Heart left ventricle (tissue), 16 donors: ENCODE data around the gene RASL10A. TPM values are rescaled to one million over a fixed set of nuclear protein-coding genes. Genes with fewer than 3 reads are reported as not detected.

ENCODE experiments used
- ATAC-seq, 4 donors: fragments of 200-7000 bp; cut with Tn5 transposase; one replicate each; pipeline ENCODE4 v1.9.1; 2020 to 2022; ENCODE audit warnings: moderate library complexity in 4 of 4, mild to moderate bottlenecking in 3 of 4, moderate number of reproducible peaks in 1 of 4
- DNase-seq, 5 donors: peaks; one replicate each; pipeline ENCODE4 v3.0.0-alpha.2; 2020
- H3K27ac ChIP-seq, 12 donors: fragments of 200-600 bp; sonication (generic) in 4 of 12; one replicate each; pipeline versions ENCODE4 v1.5.0 to v1.8.0; 2016 to 2022; ENCODE audit warnings: mild to moderate bottlenecking in 2 of 12
- H3K27me3 ChIP-seq, 9 donors: fragments of 200-600 bp; sonication (generic) in 2 of 9; one replicate each; pipeline versions ENCODE4 v1.5.1 to v1.8.0; 2016 to 2022; ENCODE audit warnings: mild to moderate bottlenecking in 3 of 9
- H3K36me3 ChIP-seq, 9 donors: fragments of 200-600 bp; sonication (generic) in 2 of 9; one replicate each; pipeline versions ENCODE4 v1.5.0 to v1.8.0; 2018 to 2022; ENCODE audit warnings: mild to moderate bottlenecking in 2 of 9
- H3K4me1 ChIP-seq, 12 donors: fragments of 200-600 bp; sonication (generic) in 4 of 12; one replicate each; pipeline versions ENCODE4 v1.5.0 to v1.8.0; 2016 to 2022; ENCODE audit warnings: mild to moderate bottlenecking in 3 of 12
- H3K4me3 ChIP-seq, 12 donors: fragments of 200-600 bp; sonication (generic) in 4 of 12; one replicate each; pipeline versions ENCODE4 v1.5.0 to v1.8.0; 2017 to 2022; ENCODE audit warnings: mild to moderate bottlenecking in 9 of 12, moderate library complexity in 4 of 12
- H3K9me3 ChIP-seq, 12 donors: fragments of 200-600 bp; sonication (generic) in 4 of 12; one replicate each; pipeline versions ENCODE4 v1.5.0 to v1.8.0; 2016 to 2022; ENCODE audit warnings: mild to moderate bottlenecking in 1 of 12
- POLR2A ChIP-seq, 2 donors: fragments of 450-650 bp; IDR thresholded peaks; one replicate each; pipeline ENCODE4 v1.6.1; 2017; ENCODE audit warnings: antibody characterized with exemption in 2 of 2, mild to moderate bottlenecking in 2 of 2, moderate library complexity in 2 of 2
- WGBS, 4 donors: extraction: QIAGEN DNeasy Blood & Tissue Kit in 2 of 4; methylation state at CpG; one replicate each; pipeline versions ENCODE4 v1.1.5 to v1.1.7; 2013 to 2018; 5-methylcytosine and 5-hydroxymethylcytosine counted together
- intact Hi-C, 10 donors: fragments of 100-400 bp; cut with DNase I; formaldehyde crosslinking; loops; one replicate each; pipeline versions ENCODE4 v1.11.1 to v1.14.2; 2022
- polyA plus RNA-seq, 2 donors: library from polyadenylated mRNA; stranded (reverse); fragments of 200-250 nt; gene quantifications; one replicate each; pipeline ENCODE4 v1.2.3, GENCODE V29; 2013
- total RNA-seq, 9 donors: library from RNA; depleted of rRNA in 2 of 9; stranded (reverse); fragments of >200 nt in 2 of 9; fragmentation: NEBNext Ultra II Directional in 3 of 9; extraction: Animal tissue kit (Norgen Biotek cat#: 25700) in 3 of 9; gene quantifications; one replicate each; pipeline versions ENCODE4 v1.1.0 to v1.2.4, GENCODE V29; 2016 to 2023
- TF ChIP-seq, protein P1 (sequence below), 12 donors: fragments of 200-600 bp; sonication (generic) in 4 of 12; IDR thresholded peaks; one replicate each; pipeline versions ENCODE4 v1.5.0 to v1.8.0; 2018 to 2022; ENCODE audit warnings: antibody characterized with exemption in 12 of 12, mild to moderate bottlenecking in 5 of 12
- donor health status: ischemic (EF 13 %, LVEDD 7.1; RV severe dilation, severe dysfunction).
- donor health status: healthy with polysubstance abuse.
- donor health status: DM: no; HTN: yes; CAD: no.
- donor health status: DM: no; HTN: no; CAD: no.
- donor health status: ischemic (EF 25% LVEDD 6.9; RV normal size, moderate dysfunction).
- donor health status: ischemic (EF 25% LVEDD 5.7; RV mildly dilated, moderate dysfunction).
- donor health status: healthy.
- donor health status: DM: yes; HTN: yes; CAD: no.
- donor health status: ischemic (EF 35%, LVEDD 5.7; RV mildly dilated, moderate dysfunction).
- donor health status: nonischemic (EF 11% LVEDD 7.7; RV severe dilation, severe dysfunction).
- donor health status: DM: yes; HTN: yes; CAD: no.
- donor health status: PGD.
- donor health status: ischemic (EF 29% LVEDD 5.4; RV normal size, mild dysfunction).
- donor health status: nonischemic (EF 23%, LVEDD 6.1; RV moderate dilation, normal function).

RASL10A gene
- total and polyA plus RNA-seq, 11 donors: 0.29 to 5.8 (median 1.1) TPM

DNA sequence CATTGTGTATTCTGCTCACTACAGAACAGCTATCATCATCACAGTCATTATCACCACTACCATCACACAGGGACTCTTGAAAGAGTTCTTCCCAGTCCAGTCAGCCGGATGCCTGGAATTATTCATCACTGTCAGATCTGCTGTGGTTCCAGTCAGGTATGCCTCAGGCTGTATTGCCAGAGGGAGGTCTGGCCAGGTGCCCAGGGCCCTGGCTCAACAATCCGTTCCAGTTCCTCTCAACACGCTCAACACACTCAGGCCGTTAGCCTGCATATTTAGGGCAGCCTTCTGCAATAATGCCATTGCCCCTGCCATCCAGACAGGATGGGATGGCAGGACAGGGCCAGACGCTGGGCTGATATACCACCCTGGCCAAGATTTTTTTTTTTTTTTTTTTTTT lies 28.6 kb upstream of the RASL10A start:
- intact Hi-C loops: loop anchor here in 2 of 10 donors (5.0 kb wide), 1 partner anchor 37 kb away; the partner anchor contains the start of gene GAS2L1 (in 2 of the 2)
- H3K9me3 ChIP-seq: no peaks in the 10 kb centered on the region
- 38 to 46% (median 39%) methylated on average over 5 of the region's 5 CpGs for WGBS, 4 donors
- peaks cover 0 to 45% (median 19%) of the 10 kb centered on the region in 12 donors for H3K4me1 ChIP-seq
- TF ChIP-seq POLR2A (IDR thresholded peaks at IDR 0.05): no peak
- TF ChIP-seq, protein P1, sequence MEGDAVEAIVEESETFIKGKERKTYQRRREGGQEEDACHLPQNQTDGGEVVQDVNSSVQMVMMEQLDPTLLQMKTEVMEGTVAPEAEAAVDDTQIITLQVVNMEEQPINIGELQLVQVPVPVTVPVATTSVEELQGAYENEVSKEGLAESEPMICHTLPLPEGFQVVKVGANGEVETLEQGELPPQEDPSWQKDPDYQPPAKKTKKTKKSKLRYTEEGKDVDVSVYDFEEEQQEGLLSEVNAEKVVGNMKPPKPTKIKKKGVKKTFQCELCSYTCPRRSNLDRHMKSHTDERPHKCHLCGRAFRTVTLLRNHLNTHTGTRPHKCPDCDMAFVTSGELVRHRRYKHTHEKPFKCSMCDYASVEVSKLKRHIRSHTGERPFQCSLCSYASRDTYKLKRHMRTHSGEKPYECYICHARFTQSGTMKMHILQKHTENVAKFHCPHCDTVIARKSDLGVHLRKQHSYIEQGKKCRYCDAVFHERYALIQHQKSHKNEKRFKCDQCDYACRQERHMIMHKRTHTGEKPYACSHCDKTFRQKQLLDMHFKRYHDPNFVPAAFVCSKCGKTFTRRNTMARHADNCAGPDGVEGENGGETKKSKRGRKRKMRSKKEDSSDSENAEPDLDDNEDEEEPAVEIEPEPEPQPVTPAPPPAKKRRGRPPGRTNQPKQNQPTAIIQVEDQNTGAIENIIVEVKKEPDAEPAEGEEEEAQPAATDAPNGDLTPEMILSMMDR (IDR thresholded peaks at IDR 0.05): no peak
- H3K27ac ChIP-seq: peak overlapping the region in 9 of 12 donors; percentile 6 to 63 (median 43)
- DNase-seq (peak; percentile 54 to 82 (median 77)), ATAC-seq (peak; percentile 77 to 90 (median 84))
- H3K4me3 ChIP-seq: no peak overlapping the region
- no peaks in the 10 kb centered on the region for H3K27me3 ChIP-seq
- H3K36me3 ChIP-seq: peaks cover 0 to 100% (median 77%) of the 10 kb centered on the region in 9 donors

DNA sequence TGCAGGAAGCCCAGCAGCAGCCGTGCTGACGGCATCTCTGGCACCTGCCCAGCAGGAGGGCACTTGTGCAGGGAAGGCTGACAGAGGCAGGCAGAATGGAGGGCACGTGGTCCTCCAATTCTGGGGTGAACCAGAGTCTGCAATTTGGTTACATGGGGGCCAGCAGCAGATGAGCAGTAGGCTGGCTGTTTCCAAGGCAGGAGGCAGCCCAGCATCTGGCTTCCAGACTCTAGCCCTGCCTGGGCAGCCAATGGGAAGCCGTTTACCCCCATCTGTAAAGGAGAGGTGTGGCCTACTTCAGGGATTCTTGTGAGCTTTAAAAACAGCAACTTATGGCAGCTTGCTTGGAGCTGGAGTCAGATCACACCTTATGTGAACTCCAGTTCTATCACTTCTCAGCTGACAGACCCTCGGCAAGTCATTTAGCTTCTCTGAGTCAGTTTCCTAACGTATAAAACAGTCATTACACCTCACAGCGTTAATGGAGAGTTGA lies 27.9 kb upstream of the RASL10A start:
- H3K27ac ChIP-seq: peak overlapping the region in 11 of 12 donors; percentile 1 to 63 (median 39)
- no peaks in the 10 kb centered on the region for H3K27me3 ChIP-seq
- intact Hi-C loops: loop anchor here in 2 of 10 donors (5.0 kb wide), 1 partner anchor 36 kb away; the partner anchor contains the start of gene GAS2L1 (in 2 of the 2)
- peak; percentile 65 to 85 (median 81) for DNase-seq
- 55 to 63% (median 59%) methylated on average over 6 to 7 of the region's 7 CpGs for WGBS, 4 donors
- no peaks in the 10 kb centered on the region for H3K9me3 ChIP-seq
- ATAC-seq: peak; percentile 69 to 82 (median 79)
- H3K36me3 ChIP-seq: peaks cover 0 to 100% (median 77%) of the 10 kb centered on the region in 9 donors
- peaks cover 0 to 45% (median 19%) of the 10 kb centered on the region in 12 donors for H3K4me1 ChIP-seq
- no peak overlapping the region for H3K4me3 ChIP-seq
- TF ChIP-seq, protein P1 (IDR thresholded peaks at IDR 0.05): no peak
- TF ChIP-seq POLR2A (IDR thresholded peaks at IDR 0.05): no peak

DNA sequence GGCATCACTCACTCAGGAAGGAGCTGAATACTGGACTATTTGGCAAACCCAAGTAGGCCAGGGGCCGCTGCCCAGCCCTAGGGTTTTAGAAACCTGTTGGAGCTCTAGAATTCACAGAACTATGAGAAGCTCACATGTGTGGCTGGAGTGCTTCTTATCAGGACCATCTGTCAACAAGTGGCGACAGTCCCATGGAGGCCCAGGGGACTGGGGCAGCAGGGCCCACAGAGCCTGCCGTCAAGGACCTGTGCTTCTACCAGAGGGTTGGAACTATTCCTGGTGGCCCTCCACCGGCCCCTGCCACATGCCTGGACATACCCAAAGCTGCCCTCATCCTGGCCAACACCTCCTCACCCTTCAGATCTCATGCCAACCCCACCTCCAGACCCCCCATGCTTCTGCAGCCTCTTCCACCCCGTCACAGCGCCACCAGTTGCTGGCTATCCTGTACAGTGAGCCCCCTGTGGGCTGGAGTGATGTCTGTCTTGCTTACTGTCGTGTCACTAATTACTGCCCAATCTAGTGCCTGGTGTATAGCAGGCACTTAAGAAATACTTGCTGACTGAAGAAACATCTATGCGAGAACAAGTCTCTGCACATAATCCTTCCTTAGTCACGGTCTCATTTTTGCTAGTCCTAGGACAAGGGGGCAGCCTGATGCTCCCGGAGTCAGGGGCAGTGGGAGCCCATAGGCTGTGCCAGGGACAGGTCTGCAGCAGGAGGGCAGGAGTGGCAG lies 27.2 kb upstream of the RASL10A start:
- Histone ChIP-seq H3K27ac (peak overlapping the region in 7 of 12 donors; percentile 1 to 62 (median 20)), H3K4me3 (no peak overlapping the region), H3K9me3 (no peaks in the 10 kb centered on the region), H3K36me3 (peaks cover 0 to 100% (median 77%) of the 10 kb centered on the region in 9 donors), H3K4me1 (peaks cover 0 to 45% (median 19%) of the 10 kb centered on the region in 12 donors), H3K27me3 (no peaks in the 10 kb centered on the region)
- TF ChIP-seq, protein P1 (IDR thresholded peaks at IDR 0.05): no peak
- no peak for TF ChIP-seq POLR2A (IDR thresholded peaks at IDR 0.05)
- 58 to 65% (median 62%) methylated on average over 10 of the region's 10 CpGs for WGBS, 4 donors
- DNase-seq (peak in 2 of 5 donors; percentile 26 to 49), ATAC-seq (peak in 1 of 4 donors; percentile 2)
- intact Hi-C loops: loop anchor here in 2 of 10 donors (5.0 kb wide), 1 partner anchor 35 kb away; the partner anchor contains the start of gene GAS2L1 (in 2 of the 2)

DNA sequence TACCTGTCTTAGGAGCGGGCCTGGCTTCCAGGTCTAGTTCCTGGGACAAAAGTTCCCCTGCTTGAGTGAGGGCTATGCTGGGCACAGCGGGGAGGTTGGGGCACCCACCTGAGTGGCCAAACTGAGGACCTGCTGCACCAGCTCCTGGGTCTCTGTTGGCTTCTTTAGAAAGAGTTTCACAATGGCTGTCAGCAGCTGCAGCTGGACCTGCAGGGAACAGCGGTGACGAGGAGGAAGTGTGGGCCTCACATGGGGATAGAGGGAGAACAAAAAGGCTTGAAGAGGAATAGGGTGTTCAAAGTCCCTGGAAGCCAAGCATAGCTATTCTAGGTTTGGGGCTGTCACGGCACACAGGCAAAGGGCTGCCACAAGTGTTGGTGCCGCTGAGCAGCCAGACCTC lies 26.7 kb upstream of the RASL10A start:
- Histone ChIP-seq H3K27ac (peak overlapping the region in 3 of 12 donors; percentile 2 to 20 (median 11)), H3K4me1 (peaks cover 0 to 44% (median 19%) of the 10 kb centered on the region in 12 donors), H3K36me3 (peaks cover 0 to 100% (median 77%) of the 10 kb centered on the region in 9 donors), H3K9me3 (no peaks in the 10 kb centered on the region), H3K27me3 (no peaks in the 10 kb centered on the region), H3K4me3 (no peak overlapping the region)
- WGBS, 4 donors: 72 to 84% (median 77%) methylated on average over 6 of the region's 6 CpGs
- no peak for TF ChIP-seq POLR2A (IDR thresholded peaks at IDR 0.05)
- TF ChIP-seq, protein P1 (IDR thresholded peaks at IDR 0.05): no peak
- intact Hi-C loops: loop anchor here in 2 of 10 donors (5.0 kb wide), 1 partner anchor 35 kb away; the partner anchor contains the start of gene GAS2L1 (in 2 of the 2)
- no peak for DNase-seq
- no peak for ATAC-seq
